Measurements from ENCODE around the gene OR7C1. TPM values are rescaled to one million over a fixed set of nuclear protein-coding genes. Genes with fewer than 3 reads are reported as not detected.
"Not testable (repeated sequence)": the region's sequence is repeated elsewhere in the genome, so short reads cannot be mapped to it uniquely, and the experiment has no call there.

The OR7C1 gene
- total RNA-seq, 2 experiments from 2014 or later: not detected

DNA sequence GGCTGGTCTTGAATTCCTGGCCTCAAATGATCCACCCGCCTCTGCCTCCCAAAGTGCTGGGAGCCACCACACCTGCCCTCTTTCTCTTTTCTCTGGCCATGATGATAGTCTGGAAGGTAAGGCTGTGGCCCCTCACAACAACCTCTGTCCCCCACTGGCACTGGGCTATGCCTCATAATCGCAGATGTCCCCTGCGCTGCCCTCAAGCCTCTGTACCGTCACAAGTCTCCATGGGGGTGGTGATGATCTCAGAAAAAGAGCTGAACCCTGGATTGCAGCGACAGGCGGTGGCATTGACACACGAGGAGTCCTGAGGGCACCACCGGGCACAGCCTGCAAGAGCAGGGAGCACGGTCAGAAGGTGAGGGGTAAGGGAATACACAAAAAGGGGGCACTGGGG lies 61.3 kb downstream of the OR7C1 start:
- intact Hi-C loops (cut with DNase I, micrococcal nuclease); ATAC-seq; H3K27ac Mint-ChIP-seq; H3K4me3 Mint-ChIP-seq; H3K9me3 Mint-ChIP-seq (ENCODE audit: low read depth); H3K36me3 Mint-ChIP-seq (ENCODE audit: low read depth); POLR2A ChIA-PET; CTCF ChIA-PET; DNase-seq: not testable (repeated sequence)
- Mint-ChIP-seq H3K27me3 (peaks cover 32% of the 10 kb centered on the region), H3K4me1 (peaks cover 11% of the 10 kb centered on the region)

DNA sequence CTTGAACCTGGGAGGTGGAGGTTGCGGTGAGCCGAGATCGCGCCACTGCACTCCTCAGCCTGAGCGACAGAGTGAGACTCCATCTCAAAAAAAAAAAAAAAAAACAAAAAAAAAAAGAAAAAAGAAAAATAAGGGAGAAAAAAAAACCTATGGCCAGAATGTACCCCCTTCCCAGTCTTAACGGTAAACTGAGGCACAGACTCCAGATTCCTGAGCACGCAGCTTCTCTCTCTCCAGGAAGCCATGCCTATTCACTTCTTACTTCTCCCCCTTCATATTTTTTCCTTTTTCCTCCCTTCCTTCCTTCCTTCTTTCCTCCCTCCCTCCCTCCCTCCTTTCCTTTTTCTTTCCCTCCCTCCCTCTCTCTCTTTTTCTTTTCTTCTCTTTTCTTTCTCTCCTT lies 62.0 kb downstream of the OR7C1 start:
- ChIA-PET CTCF (no interaction called here), POLR2A (no interaction called here)
- Mint-ChIP-seq H3K9me3 (ENCODE audit: low read depth) (no peaks in the 10 kb centered on the region), H3K36me3 (ENCODE audit: low read depth) (no peaks in the 10 kb centered on the region), H3K4me3 (no peak overlapping the region), H3K4me1 (peaks cover 11% of the 10 kb centered on the region), H3K27me3 (peaks cover 28% of the 10 kb centered on the region), H3K27ac (no peak overlapping the region)
- DNase-seq (no peak), ATAC-seq (no peak)
- intact Hi-C loops (cut with DNase I, micrococcal nuclease): no loop called here

DNA sequence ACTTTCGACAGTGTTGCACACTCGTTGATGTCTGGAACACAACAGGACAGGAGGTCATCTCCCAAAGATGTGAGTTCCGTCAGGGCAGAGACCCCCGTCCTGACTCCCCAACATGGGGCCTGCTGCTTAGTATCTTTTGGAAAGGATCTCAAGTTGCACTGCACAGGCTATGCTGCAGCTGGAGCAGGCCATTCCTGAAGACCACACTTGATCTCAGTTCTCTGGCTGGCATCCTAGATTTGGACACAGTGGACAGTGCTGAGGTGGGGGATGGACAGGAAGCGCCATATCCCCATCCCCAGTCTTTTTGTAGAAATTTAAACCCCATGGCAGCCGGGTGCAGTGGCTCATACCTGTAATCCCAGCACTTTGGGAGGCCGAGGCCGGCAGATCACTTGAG lies 62.5 kb downstream of the OR7C1 start:
- peaks cover 11% of the 10 kb centered on the region for H3K4me1 Mint-ChIP-seq
- peaks cover 23% of the 10 kb centered on the region for H3K27me3 Mint-ChIP-seq
- H3K36me3 Mint-ChIP-seq (ENCODE audit: low read depth): no peaks in the 10 kb centered on the region
- ChIA-PET CTCF (no interaction called here), POLR2A (no interaction called here)
- intact Hi-C loops (cut with DNase I, micrococcal nuclease): no loop called here
- no peak overlapping the region for H3K4me3 Mint-ChIP-seq
- no peak for DNase-seq
- ATAC-seq: no peak
- H3K27ac Mint-ChIP-seq: no peak overlapping the region
- no peaks in the 10 kb centered on the region for H3K9me3 Mint-ChIP-seq (ENCODE audit: low read depth)

DNA sequence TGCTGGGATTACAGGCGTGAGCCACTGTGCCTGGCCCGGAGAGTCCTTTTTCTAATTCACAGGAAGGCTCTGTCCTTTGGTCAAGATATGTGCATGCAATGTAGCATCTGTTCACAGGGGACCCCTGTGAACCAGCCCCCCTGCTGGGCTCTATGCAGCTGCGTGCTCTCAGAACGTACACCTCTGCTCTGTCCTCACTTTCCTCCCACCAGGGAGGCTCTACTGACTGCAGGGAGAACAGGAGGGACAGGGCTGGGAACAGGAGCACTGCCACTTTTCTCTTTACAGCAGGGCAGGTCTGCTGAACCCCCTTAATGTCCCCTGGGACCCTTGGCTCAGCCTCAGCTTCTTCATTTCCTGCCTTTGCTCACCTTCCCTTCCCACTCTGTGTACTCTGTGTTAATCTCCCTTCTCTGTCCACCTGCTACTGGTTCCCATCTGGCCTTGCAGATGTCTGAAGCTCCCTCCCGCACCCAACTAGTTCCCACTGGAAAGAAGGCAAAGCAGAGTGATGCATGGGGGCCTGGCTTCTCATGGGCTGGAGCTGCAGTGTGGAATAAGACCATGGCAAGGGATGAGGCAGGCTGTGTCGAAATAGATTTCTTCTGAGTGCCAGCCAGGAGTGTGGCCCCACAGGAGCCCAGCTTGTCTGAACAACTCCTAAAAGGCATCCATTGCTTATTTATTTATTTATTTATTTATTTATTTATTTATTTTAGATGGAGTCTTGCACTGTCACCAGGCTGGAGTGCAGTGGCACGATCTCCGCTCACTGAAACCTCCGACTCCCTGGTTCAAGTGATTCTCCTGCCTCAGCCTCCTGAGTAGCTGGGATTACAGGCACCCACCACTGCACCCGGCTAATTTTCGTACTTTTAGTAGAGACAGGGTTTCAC lies 63.8 kb downstream of the OR7C1 start:
- ChIA-PET CTCF (interaction anchor here (0.6 to 0.8 kb wide), 2 partner anchors 86 to 198 kb away, joined by 3 read pairs; no protein-coding TSS in a partner anchor), POLR2A (no interaction called here)
- H3K36me3 Mint-ChIP-seq (ENCODE audit: low read depth): no peaks in the 10 kb centered on the region
- no peak for ATAC-seq
- DNase-seq: no peak
- peaks cover 5% of the 10 kb centered on the region for H3K4me1 Mint-ChIP-seq
- no peak overlapping the region for H3K4me3 Mint-ChIP-seq
- peaks cover 13% of the 10 kb centered on the region for H3K27me3 Mint-ChIP-seq
- H3K27ac Mint-ChIP-seq: no peak overlapping the region
- no peaks in the 10 kb centered on the region for H3K9me3 Mint-ChIP-seq (ENCODE audit: low read depth)
- intact Hi-C loops (cut with DNase I, micrococcal nuclease): no loop called here

DNA sequence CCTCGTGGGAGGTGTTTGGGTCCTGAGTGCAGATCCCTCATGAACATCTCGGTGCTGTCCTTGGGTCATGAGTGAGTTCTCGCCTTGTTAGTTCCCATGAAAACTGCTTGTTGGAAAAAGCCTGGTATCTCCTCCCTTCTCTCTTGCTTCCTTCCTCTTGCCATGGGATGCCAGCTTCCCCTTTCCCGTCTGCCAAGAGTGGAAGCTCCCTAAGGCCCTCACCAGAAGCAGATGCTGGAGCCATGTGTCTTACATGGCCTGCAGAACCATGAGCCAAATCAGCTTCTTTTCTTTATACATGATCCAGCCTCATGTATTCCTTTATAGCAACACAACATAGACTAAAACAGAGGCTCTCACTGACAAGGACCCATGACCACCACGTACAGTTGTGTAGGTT lies 64.8 kb downstream of the OR7C1 start:
- Mint-ChIP-seq H3K36me3 (ENCODE audit: low read depth) (peaks cover 3% of the 10 kb centered on the region), H3K4me3 (no peak overlapping the region), H3K27me3 (peaks cover 5% of the 10 kb centered on the region), H3K27ac (no peak overlapping the region), H3K4me1 (no peaks in the 10 kb centered on the region), H3K9me3 (ENCODE audit: low read depth) (no peaks in the 10 kb centered on the region)
- ATAC-seq: no peak
- intact Hi-C loops (cut with DNase I, micrococcal nuclease): no loop called here
- DNase-seq: no peak
- CTCF ChIA-PET: no interaction called here
- POLR2A ChIA-PET: no interaction called here

DNA sequence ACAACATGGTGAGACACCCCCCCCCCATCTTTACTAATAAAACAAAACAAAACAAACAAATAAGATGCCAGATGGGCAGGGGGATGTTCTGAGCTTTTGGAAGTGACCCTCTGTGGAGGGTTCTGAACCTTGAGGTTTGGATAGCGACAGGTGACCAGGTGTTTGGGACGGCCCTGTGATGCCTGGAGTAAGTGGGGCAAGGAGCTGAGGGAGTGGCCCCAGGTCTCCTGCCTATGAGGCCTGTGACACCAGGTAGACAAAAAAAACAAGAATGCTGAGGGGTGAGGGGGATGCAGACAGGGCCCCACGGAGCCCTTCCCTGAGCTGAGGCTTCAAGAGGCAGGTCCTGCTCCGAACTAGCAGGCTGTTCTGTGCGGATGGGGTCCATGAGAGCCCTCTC lies 65.8 kb downstream of the OR7C1 start:
- intact Hi-C loops (cut with DNase I, micrococcal nuclease): loop anchor here in 1 of 2 experiments (5.0 kb wide), 1 partner anchor 372 kb away; no protein-coding TSS in a partner anchor
- ATAC-seq: no peak
- Mint-ChIP-seq H3K36me3 (ENCODE audit: low read depth) (peaks cover 3% of the 10 kb centered on the region), H3K27me3 (peaks cover 6% of the 10 kb centered on the region), H3K4me1 (no peaks in the 10 kb centered on the region), H3K27ac (no peak overlapping the region), H3K4me3 (no peak overlapping the region), H3K9me3 (ENCODE audit: low read depth) (no peaks in the 10 kb centered on the region)
- ChIA-PET POLR2A (no interaction called here), CTCF (no interaction called here)
- no peak for DNase-seq

DNA sequence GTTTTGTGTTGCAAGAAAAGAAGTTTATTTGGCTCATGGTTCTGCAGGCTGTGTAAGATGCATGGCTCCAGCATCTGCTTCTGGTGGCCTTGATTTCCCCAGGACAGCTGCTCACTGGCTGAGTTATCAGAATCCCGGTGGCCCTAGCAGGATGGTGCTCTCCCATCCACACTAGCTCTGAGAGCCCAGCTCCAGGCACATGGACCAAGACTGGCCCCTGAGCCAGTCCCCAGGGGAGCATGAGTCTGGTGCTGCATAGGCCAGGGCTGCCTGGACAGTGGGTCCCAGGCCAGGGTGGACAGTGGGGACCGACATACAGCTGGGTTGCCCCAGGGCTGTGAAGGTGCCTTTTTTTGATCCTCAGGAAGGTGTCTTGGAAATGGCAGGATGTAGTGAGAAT lies 67.0 kb downstream of the OR7C1 start:
- H3K9me3 Mint-ChIP-seq (ENCODE audit: low read depth): no peaks in the 10 kb centered on the region
- H3K36me3 Mint-ChIP-seq (ENCODE audit: low read depth): peaks cover 3% of the 10 kb centered on the region
- peaks cover 7% of the 10 kb centered on the region for H3K27me3 Mint-ChIP-seq
- H3K4me1 Mint-ChIP-seq: no peaks in the 10 kb centered on the region
- ChIA-PET CTCF (no interaction called here), POLR2A (no interaction called here)
- intact Hi-C loops (cut with DNase I, micrococcal nuclease): loop anchor here in 1 of 2 experiments (5.0 kb wide), 1 partner anchor 371 kb away; no protein-coding TSS in a partner anchor
- no peak overlapping the region for H3K4me3 Mint-ChIP-seq
- H3K27ac Mint-ChIP-seq: no peak overlapping the region
- ATAC-seq (no peak), DNase-seq (no peak)

DNA sequence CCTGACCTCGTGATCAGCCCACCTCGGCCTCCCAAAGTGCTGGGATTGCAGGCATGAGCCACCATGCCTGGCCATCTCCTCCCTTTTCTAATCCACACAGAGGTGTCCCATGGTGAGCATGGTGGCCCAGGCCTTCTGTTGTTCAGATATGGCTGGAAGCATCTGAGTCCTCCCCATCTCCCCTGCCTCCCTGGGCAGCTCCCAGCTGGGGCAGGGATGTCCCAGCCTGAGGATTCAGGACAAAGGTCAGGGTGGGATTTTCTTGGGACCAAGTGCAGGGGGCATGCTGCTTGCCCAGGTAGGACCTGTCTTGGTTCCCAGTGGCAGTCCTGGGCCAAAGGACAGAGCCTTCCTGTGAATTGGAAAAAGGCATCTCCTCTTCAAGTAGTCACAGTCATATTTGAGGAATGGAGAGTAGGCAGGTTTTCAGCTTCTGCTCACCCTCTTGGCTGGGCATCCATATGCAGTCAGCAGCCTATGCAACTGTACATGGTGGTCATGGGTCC lies 67.5 kb downstream of the OR7C1 start:
- H3K27me3 Mint-ChIP-seq: peaks cover 7% of the 10 kb centered on the region
- H3K9me3 Mint-ChIP-seq (ENCODE audit: low read depth): no peaks in the 10 kb centered on the region
- no peak overlapping the region for H3K27ac Mint-ChIP-seq
- H3K4me1 Mint-ChIP-seq: no peaks in the 10 kb centered on the region
- ATAC-seq (no peak), DNase-seq (no peak)
- no peak overlapping the region for H3K4me3 Mint-ChIP-seq
- ChIA-PET POLR2A (no interaction called here), CTCF (no interaction called here)
- peaks cover 3% of the 10 kb centered on the region for H3K36me3 Mint-ChIP-seq (ENCODE audit: low read depth)
- intact Hi-C loops (cut with DNase I, micrococcal nuclease): loop anchor here in 1 of 2 experiments (5.0 kb wide), 1 partner anchor 370 kb away; no protein-coding TSS in a partner anchor

DNA sequence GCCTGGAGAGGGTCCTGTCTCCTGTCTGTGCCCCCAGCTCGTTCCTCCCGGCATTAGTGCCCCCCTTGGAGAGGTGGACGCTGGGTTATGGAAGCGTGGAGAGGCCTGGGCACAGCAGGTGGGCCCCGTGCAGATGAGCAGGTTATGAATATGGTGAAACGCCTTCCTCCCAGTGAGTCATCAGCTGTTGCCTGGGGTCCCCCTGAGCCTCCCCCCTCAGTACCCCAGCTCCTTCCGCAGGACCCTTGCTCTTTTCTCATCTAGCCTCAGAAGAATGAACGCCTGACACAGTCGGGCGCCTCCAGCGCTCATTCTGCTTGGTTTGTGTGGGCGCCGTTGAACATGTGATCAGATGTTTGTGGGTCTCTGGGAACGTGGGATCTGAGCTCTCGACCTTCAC lies 69.1 kb downstream of the OR7C1 start:
- CTCF ChIA-PET: interaction anchor here (0.6 kb wide), 1 partner anchor 208 kb away, joined by 3 read pairs; no protein-coding TSS in a partner anchor
- peak; percentile 23 for ATAC-seq

DNA sequence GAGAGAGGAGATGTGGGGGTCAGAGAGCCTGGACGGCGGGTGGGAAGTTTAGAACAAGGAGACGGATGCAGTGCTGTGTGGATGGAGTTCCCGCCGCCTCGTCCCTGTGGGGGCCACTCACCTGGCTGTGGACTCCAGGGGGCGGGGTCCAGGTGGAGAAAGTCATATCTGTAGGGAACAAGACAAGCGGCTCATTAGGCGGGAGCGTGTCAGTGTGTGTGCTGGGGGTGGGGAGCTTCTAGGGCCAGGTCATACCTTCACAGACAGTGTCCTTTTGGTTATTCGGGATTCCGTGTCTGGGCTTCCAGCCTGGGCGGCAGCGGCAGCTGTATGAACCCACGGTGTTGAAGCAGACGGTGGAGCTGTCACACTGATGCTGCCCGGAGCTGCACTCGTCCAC lies 69.6 kb downstream of the OR7C1 start:
- not testable (repeated sequence) for H3K9me3 Mint-ChIP-seq (ENCODE audit: low read depth); H3K27me3 Mint-ChIP-seq; H3K4me3 Mint-ChIP-seq; DNase-seq; H3K36me3 Mint-ChIP-seq (ENCODE audit: low read depth); H3K4me1 Mint-ChIP-seq
- ChIA-PET POLR2A (interaction anchor here (0.6 to 1.2 kb wide), 2 partner anchors 367 to 368 kb away, joined by 3 read pairs; no protein-coding TSS in a partner anchor), CTCF (interaction anchor here (0.6 kb wide), 1 partner anchor 208 kb away, joined by 3 read pairs; no protein-coding TSS in a partner anchor)
- H3K27ac Mint-ChIP-seq: peak overlapping the region; percentile 13
- ATAC-seq: peak; percentile 6
- intact Hi-C loops (cut with DNase I, micrococcal nuclease): loop anchor here in 1 of 2 experiments (5.0 kb wide), 1 partner anchor 368 kb away; no protein-coding TSS in a partner anchor

More for the DNA sequence above, 69.1 kb downstream of the OR7C1 start:
- H3K4me1 Mint-ChIP-seq; DNase-seq; H3K9me3 Mint-ChIP-seq (ENCODE audit: low read depth); H3K27ac Mint-ChIP-seq; H3K36me3 Mint-ChIP-seq (ENCODE audit: low read depth); H3K27me3 Mint-ChIP-seq; H3K4me3 Mint-ChIP-seq: not testable (repeated sequence)
- POLR2A ChIA-PET: interaction anchor here (0.6 to 1.2 kb wide), 2 partner anchors 367 to 368 kb away, joined by 3 read pairs; no protein-coding TSS in a partner anchor
- intact Hi-C loops (cut with DNase I, micrococcal nuclease): loop anchor here in 1 of 2 experiments (5.0 kb wide), 1 partner anchor 369 kb away; no protein-coding TSS in a partner anchor

DNA sequence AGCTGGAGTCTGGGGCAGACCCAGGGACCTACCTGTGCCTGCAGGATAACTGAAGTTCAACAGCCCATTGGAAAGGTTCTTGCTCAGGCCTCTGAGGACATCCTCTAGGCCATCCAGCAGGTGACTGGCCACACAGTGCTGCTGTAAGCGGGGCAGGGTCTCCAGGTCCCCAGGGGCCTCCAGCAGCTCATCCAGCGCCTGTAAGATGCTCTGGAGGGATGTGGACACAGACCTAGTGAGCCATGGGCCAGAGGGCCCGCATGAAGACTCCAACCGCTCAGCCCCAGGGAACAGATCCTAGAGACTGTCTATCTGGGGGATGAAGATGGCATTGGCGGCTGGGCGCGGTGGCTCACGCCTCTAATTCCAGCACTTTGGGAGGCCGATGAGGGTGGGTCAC lies 70.6 kb downstream of the OR7C1 start:
- H3K27ac Mint-ChIP-seq: no peak overlapping the region
- no peak overlapping the region for H3K4me3 Mint-ChIP-seq
- no peaks in the 10 kb centered on the region for H3K9me3 Mint-ChIP-seq (ENCODE audit: low read depth)
- POLR2A ChIA-PET: no interaction called here
- ATAC-seq (no peak), DNase-seq (no peak)
- CTCF ChIA-PET: no interaction called here
- peaks cover 5% of the 10 kb centered on the region for H3K27me3 Mint-ChIP-seq
- no peaks in the 10 kb centered on the region for H3K4me1 Mint-ChIP-seq
- peaks cover 3% of the 10 kb centered on the region for H3K36me3 Mint-ChIP-seq (ENCODE audit: low read depth)
- intact Hi-C loops (cut with DNase I, micrococcal nuclease): no loop called here

Measured in activated CD4-positive, alpha-beta T cell treated with anti-CD3 and anti-CD28 coated beads for 36 hours (primary cell).